Stimulated activated CD8-positive, alpha-beta memory T cell treated with anti-CD3 and anti-CD28 coated beads, Interleukin-15, amount 100 ng/mL, for 24 hours (primary cell): ENCODE results near the gene NKAIN2.
"Not testable (repeated sequence)": the region's sequence is repeated elsewhere in the genome, so short reads cannot be mapped to it uniquely, and the experiment has no call there.

Experiments
- DNase-seq: peaks from one replicate; pipeline ENCODE4 v3.0.0-alpha.2; 2020; ENCODE audit warnings: low read depth

Gene NKAIN2

GRCh38 chr6:124694139-124694705, 890.6 kb downstream of the NKAIN2 start:
- no peak for DNase-seq

- DNase-seq: no peak
Measured at GRCh38 chr6:124699038-124699437, 895.4 kb downstream of the NKAIN2 start.

GRCh38 chr6:124703541-124703940, 899.9 kb downstream of the NKAIN2 start:
- no peak for DNase-seq

- not testable (repeated sequence) for DNase-seq
Measured at GRCh38 chr6:124712532-124712931, 908.9 kb downstream of the NKAIN2 start.

- DNase-seq: no peak
Measured at GRCh38 chr6:124714728-124715127, 911.1 kb downstream of the NKAIN2 start.

- no peak for DNase-seq
Measured at GRCh38 chr6:124719913-124720312, 916.2 kb downstream of the NKAIN2 start.

GRCh38 chr6:124721331-124721730, 917.7 kb downstream of the NKAIN2 start:
- DNase-seq: no peak

GRCh38 chr6:124722141-124722878, 918.6 kb downstream of the NKAIN2 start:
- DNase-seq: no peak

GRCh38 chr6:124723671-124724070, 920.0 kb downstream of the NKAIN2 start:
- no peak for DNase-seq

- DNase-seq: not testable (repeated sequence)
Measured at GRCh38 chr6:124737804-124738203, 934.1 kb downstream of the NKAIN2 start.

- no peak for DNase-seq
Measured at GRCh38 chr6:124738482-124738881, 934.8 kb downstream of the NKAIN2 start.

GRCh38 chr6:124741341-124741740, 937.7 kb downstream of the NKAIN2 start:
- no peak for DNase-seq

GRCh38 chr6:124742971-124743370, 939.3 kb downstream of the NKAIN2 start:
- no peak for DNase-seq

GRCh38 chr6:124743420-124743819, 939.8 kb downstream of the NKAIN2 start:
- no peak for DNase-seq

- DNase-seq: no peak
Measured at GRCh38 chr6:124747349-124747748, 943.7 kb downstream of the NKAIN2 start.

- DNase-seq: no peak
Measured at GRCh38 chr6:124748778-124749177, 945.1 kb downstream of the NKAIN2 start.

GRCh38 chr6:124753001-124753400, 949.3 kb downstream of the NKAIN2 start:
- DNase-seq: no peak

- no peak for DNase-seq
Measured at GRCh38 chr6:124753562-124754105, 950.0 kb downstream of the NKAIN2 start.

- DNase-seq: no peak
Measured at GRCh38 chr6:124755321-124755720, 951.7 kb downstream of the NKAIN2 start.

GRCh38 chr6:124757560-124757959, 953.9 kb downstream of the NKAIN2 start:
- DNase-seq: no peak

GRCh38 chr6:124758663-124759062, 955.0 kb downstream of the NKAIN2 start:
- no peak for DNase-seq

- no peak for DNase-seq
Measured at GRCh38 chr6:124765280-124765679, 961.6 kb downstream of the NKAIN2 start.

- DNase-seq: no peak
Measured at GRCh38 chr6:124768224-124768623, 964.6 kb downstream of the NKAIN2 start.
